Measurements from ENCODE around the gene NBEAL2.

- TF ChIP-seq CTCF (IDR thresholded peaks at IDR 0.05; ENCODE audit: insufficient read depth, low read length, poor library complexity, severe bottlenecking): no peak
- no peak for TF ChIP-seq EZH2phosphoT487 (conservative IDR thresholded peaks at IDR 0.05; ENCODE audit: low read length)
Observed at GRCh38 chr3:46988616-46989015, 9.2 kb downstream of the NBEAL2 start.

All from SU-DHL-6 (cell line).